GM19438 (cell line): ENCODE data around the gene RPLP2.

ENCODE experiments used
- ATAC-seq: cut with Tn5 transposase; IDR thresholded peaks from one replicate; pipeline ENCODE4 v1.9.1; 2021; ENCODE audit warnings: low read depth; ENCODE audit not compliant: unreplicated experiment

RPLP2 gene

GRCh38 chr11:846496-847098 lies 36.8 kb downstream of the RPLP2 start:
- ATAC-seq, result no peak

- no peak for ATAC-seq
Measured at GRCh38 chr11:847876-848275, 38.1 kb downstream of the RPLP2 start.

GRCh38 chr11:848380-848931 lies 38.7 kb downstream of the RPLP2 start:
- no peak for ATAC-seq

- ATAC-seq, result no peak
Measured at GRCh38 chr11:849104-849824, 39.5 kb downstream of the RPLP2 start.

GRCh38 chr11:849951-850774 lies 40.4 kb downstream of the RPLP2 start:
- ATAC-seq, result no peak

GRCh38 chr11:850775-851763 lies 41.3 kb downstream of the RPLP2 start:
- no peak for ATAC-seq

GRCh38 chr11:852762-853161 lies 43.0 kb downstream of the RPLP2 start:
- no peak for ATAC-seq

GRCh38 chr11:853682-854448 lies 44.1 kb downstream of the RPLP2 start:
- ATAC-seq, result no peak

GRCh38 chr11:854601-855329 lies 45.0 kb downstream of the RPLP2 start:
- no peak for ATAC-seq

- ATAC-seq, result no peak
Measured at GRCh38 chr11:855330-855674, 45.5 kb downstream of the RPLP2 start.

- ATAC-seq, result no peak
Measured at GRCh38 chr11:855796-856195, 46.0 kb downstream of the RPLP2 start.

GRCh38 chr11:856397-856796 lies 46.6 kb downstream of the RPLP2 start:
- ATAC-seq, result no peak

- ATAC-seq, result no peak
Measured at GRCh38 chr11:858053-858761, 48.4 kb downstream of the RPLP2 start.

- no peak for ATAC-seq
Measured at GRCh38 chr11:858762-859339, 49.1 kb downstream of the RPLP2 start.

- ATAC-seq, result no peak
Measured at GRCh38 chr11:859394-860131, 49.8 kb downstream of the RPLP2 start.

GRCh38 chr11:860234-861104 lies 50.7 kb downstream of the RPLP2 start:
- ATAC-seq, result no peak
